ENCODE measurements around the gene ZNF221.
"Not testable (repeated sequence)": the region's sequence is repeated elsewhere in the genome, so short reads cannot be mapped to it uniquely, and the experiment has no call there.

Gene ZNF221

GRCh38 chr19:43950834-43951645, at the start of gene ZNF221:
ZNF221 (plus strand) TSS chr19:43951228; CDS start chr19:43962727, 11,499 bp downstream.
- no peak for DNase-seq (ENCODE audit: low spot score)

GRCh38 chr19:43901395-43902390, 49.3 kb upstream of the ZNF221 start:
- peak; percentile 56 for DNase-seq (ENCODE audit: low spot score)

- DNase-seq (ENCODE audit: low spot score): no peak
These were observed 48.6 kb upstream of the ZNF221 start for GRCh38 chr19:43902399-43902798.

GRCh38 chr19:43905897-43906296, 45.1 kb upstream of the ZNF221 start:
- no peak for DNase-seq (ENCODE audit: low spot score)

GRCh38 chr19:43906774-43907173, 44.3 kb upstream of the ZNF221 start:
- no peak for DNase-seq (ENCODE audit: low spot score)

- DNase-seq (ENCODE audit: low spot score): no peak
These were observed 42.4 kb upstream of the ZNF221 start for GRCh38 chr19:43908659-43909058.

GRCh38 chr19:43910884-43911283, 40.1 kb upstream of the ZNF221 start:
- DNase-seq (ENCODE audit: low spot score): no peak

GRCh38 chr19:43913383-43913782, 37.6 kb upstream of the ZNF221 start:
- no peak for DNase-seq (ENCODE audit: low spot score)

- no peak for DNase-seq (ENCODE audit: low spot score)
These were observed 37.0 kb upstream of the ZNF221 start for GRCh38 chr19:43914051-43914450.

- DNase-seq (ENCODE audit: low spot score): no peak
These were observed 27.2 kb upstream of the ZNF221 start for GRCh38 chr19:43923875-43924274.

- no peak for DNase-seq (ENCODE audit: low spot score)
These were observed 22.2 kb upstream of the ZNF221 start for GRCh38 chr19:43928820-43929219.

- DNase-seq (ENCODE audit: low spot score): no peak
These were observed 16.7 kb upstream of the ZNF221 start for GRCh38 chr19:43934055-43934984.

GRCh38 chr19:43934985-43935708, 15.9 kb upstream of the ZNF221 start, which contains the start of gene ZNF45:
ZNF45 (minus strand) TSS chr19:43935282; CDS start chr19:43922185, 13,097 bp downstream.
- DNase-seq (ENCODE audit: low spot score): peak; percentile 93

GRCh38 chr19:43936188-43936587, 14.8 kb upstream of the ZNF221 start:
- DNase-seq (ENCODE audit: low spot score): peak; percentile 6

- no peak for DNase-seq (ENCODE audit: low spot score)
These were observed 11.3 kb upstream of the ZNF221 start for GRCh38 chr19:43939557-43940260.

GRCh38 chr19:43940719-43941118, 10.3 kb upstream of the ZNF221 start:
- no peak for DNase-seq (ENCODE audit: low spot score)

GRCh38 chr19:43941209-43941608, 9.8 kb upstream of the ZNF221 start:
- no peak for DNase-seq (ENCODE audit: low spot score)

GRCh38 chr19:43947412-43947811, 3.6 kb upstream of the ZNF221 start:
- DNase-seq (ENCODE audit: low spot score): not testable (repeated sequence)

GRCh38 chr19:43949803-43950202, 1.2 kb upstream of the ZNF221 start:
- not testable (repeated sequence) for DNase-seq (ENCODE audit: low spot score)

GRCh38 chr19:43956827-43957226, 5.8 kb downstream of the ZNF221 start:
- peak; percentile 4 for DNase-seq (ENCODE audit: low spot score)
